Endothelial cell of umbilical vein (primary cell): ENCODE data around the gene CRACR2A. TPM values are rescaled to one million over a fixed set of nuclear protein-coding genes. Genes with fewer than 3 reads are reported as not detected.

Source experiments
- BruUV-seq: library from RNA; stranded (reverse); fragments of 400-500 nt; replicated peaks from 2 replicates; lab custom pipeline; 2021; lab: Mats Ljungman, UMichigan
- CTCF ChIA-PET: fragments of 300-600, 350-600 bp; sonication (Branson Sonifier 250); formaldehyde crosslinking; loops from one replicate; lab custom pipeline; 2021; ENCODE audit warnings: antibody characterized with exemption, inconsistent platforms; lab: Charles Lee
- POLR2A ChIA-PET: fragments of 300-600, 350-600 bp; sonication (Branson Sonifier 250); formaldehyde crosslinking; loops from one replicate; lab custom pipeline; 2021; ENCODE audit warnings: antibody characterized with exemption, inconsistent platforms; lab: Charles Lee
- DNase-seq: peaks from one replicate; pipeline ENCODE4 v3.0.0-alpha.2; 2011; ENCODE audit warnings: low read depth, low spot score
- FAIRE-seq: peaks from 2 replicates; lab custom pipeline; 2011; peaks lifted over from hg19 to GRCh38; lab: Jason Lieb, UNC
- H2AFZ ChIP-seq: 2 replicates; pipeline ENCODE4 v1.6.0; 2012; ENCODE audit warnings: low read depth, low read length, control low read depth, inconsistent platforms
- H3K27ac ChIP-seq: 2 replicates; pipeline ENCODE4 v1.5.1; 2011; ENCODE audit warnings: low read depth, mild to moderate bottlenecking, control low read depth, low read length, moderate library complexity; ENCODE audit not compliant: insufficient read depth
- H3K27me3 ChIP-seq, 2 experiments: 2 replicates each; pipeline versions ENCODE4 v1.6.0 to v1.6.1; 2011; ENCODE audit warnings: low read length in 2 of 2, mixed read lengths in 1 of 2; ENCODE audit not compliant: control insufficient read depth in 2 of 2, insufficient read depth in 2 of 2
- H3K36me3 ChIP-seq, 2 experiments: 2 replicates in 1 of 2; 3 replicates in 1 of 2; pipeline ENCODE4 v1.5.1; 2011; ENCODE audit warnings: low read length in 2 of 2, mild to moderate bottlenecking in 1 of 2, moderate library complexity in 1 of 2; ENCODE audit not compliant: control insufficient read depth in 2 of 2, insufficient read depth in 2 of 2; ENCODE audit errors: extremely low read depth in 1 of 2
- H3K4me1 ChIP-seq: 3 replicates; pipeline ENCODE4 v1.5.1; 2011; ENCODE audit warnings: mild to moderate bottlenecking, low read length; ENCODE audit not compliant: control insufficient read depth, insufficient read depth; ENCODE audit errors: extremely low read depth
- H3K4me2 ChIP-seq: 2 replicates; pipeline ENCODE4 v1.6.1; 2011; ENCODE audit warnings: low read length, control low read depth, mixed read lengths; ENCODE audit not compliant: insufficient read depth
- H3K4me3 ChIP-seq, 3 experiments: fragments of 200-600 bp in 1 of 3; sonication (generic), shearing (Covaris generic) in 1 of 3; replicated peaks in 1 of 3; 2 replicates each; pipeline ENCODE4 v1.5.1; 2011 to 2016; ENCODE audit warnings: control low read depth in 3 of 3, low read length in 3 of 3, mild to moderate bottlenecking in 2 of 3, inconsistent platforms in 1 of 3, low read depth in 1 of 3, moderate library complexity in 1 of 3; ENCODE audit not compliant: insufficient read depth in 1 of 3
- H3K79me2 ChIP-seq: 2 replicates; pipeline ENCODE4 v1.6.0; 2012; ENCODE audit warnings: low read length, inconsistent platforms; ENCODE audit not compliant: control insufficient read depth, insufficient read depth
- H3K9ac ChIP-seq: replicated peaks from 2 replicates; pipeline ENCODE3; 2011; ENCODE audit warnings: low read length, control low read depth; ENCODE audit not compliant: insufficient read depth; ENCODE audit errors: extremely low read depth
- H3K9me1 ChIP-seq: replicated peaks from 3 replicates; pipeline ENCODE4 v1.6.0; 2011; ENCODE audit warnings: mild to moderate bottlenecking, low read length; ENCODE audit not compliant: control insufficient read depth, insufficient read depth; ENCODE audit errors: extremely low read depth
- H3K9me3 ChIP-seq: replicated peaks from 2 replicates; pipeline ENCODE4 v1.5.1; 2012; ENCODE audit warnings: low read length, inconsistent platforms; ENCODE audit not compliant: control insufficient read depth, insufficient read depth
- H4K20me1 ChIP-seq: replicated peaks from 2 replicates; pipeline ENCODE3; 2011; ENCODE audit warnings: mild to moderate bottlenecking, low read length; ENCODE audit not compliant: control insufficient read depth, insufficient read depth; ENCODE audit errors: extremely low read depth
- CTCF ChIP-seq, 2 donors: IDR thresholded peaks; 1 replicate in 1 of 2; 2 replicates in 1 of 2; pipeline ENCODE4 v1.5.1; 2011; ENCODE audit warnings: low read length in 2 of 2, mild to moderate bottlenecking in 2 of 2, moderate library complexity in 2 of 2, control low read depth in 1 of 2, inconsistent platforms in 1 of 2, low read depth in 1 of 2; ENCODE audit not compliant: insufficient read depth in 1 of 2; ENCODE audit errors: extremely low read depth in 1 of 2
- EZH2 ChIP-seq: IDR thresholded peaks from 2 replicates; pipeline ENCODE4 v1.6.1; 2012; ENCODE audit warnings: borderline replicate concordance, low read depth, mild to moderate bottlenecking, moderate library complexity, low read length, inconsistent platforms; ENCODE audit not compliant: severe bottlenecking
- FOS ChIP-seq: IDR thresholded peaks from 2 replicates; pipeline ENCODE4 v1.6.1; 2011; ENCODE audit warnings: mild to moderate bottlenecking, low read length, moderate library complexity, borderline replicate concordance; ENCODE audit not compliant: insufficient read depth
- GATA2 ChIP-seq: IDR thresholded peaks from 2 replicates; pipeline ENCODE4 v1.7.0; 2011; ENCODE audit warnings: low read depth, mild to moderate bottlenecking, moderate library complexity, mixed read lengths, low read length; ENCODE audit not compliant: insufficient read length, insufficient read depth
- JUN ChIP-seq: IDR thresholded peaks from 2 replicates; pipeline ENCODE4 v1.6.1; 2011; ENCODE audit warnings: borderline replicate concordance, low read depth; ENCODE audit not compliant: insufficient read length, insufficient read depth
- MAX ChIP-seq: IDR thresholded peaks from 2 replicates; pipeline ENCODE4 v1.6.1; 2011; ENCODE audit not compliant: insufficient read depth, insufficient read length
- MYC ChIP-seq: IDR thresholded peaks from one replicate; pipeline ENCODE4 v1.6.1; 2011; ENCODE audit warnings: mild to moderate bottlenecking, low read depth, low read length
- POLR2AphosphoS5 ChIP-seq: IDR thresholded peaks from 2 replicates; pipeline ENCODE4 v1.6.1; 2012; ENCODE audit warnings: low read depth, mild to moderate bottlenecking, control low read depth, low read length, moderate library complexity; ENCODE audit not compliant: insufficient read depth
- dilution Hi-C: fragments of 300-500 bp; cut with MboI; formaldehyde crosslinking; loops from one replicate; pipeline ENCODE4 v1.15.0; 2019; ENCODE audit warnings: low sequenced_read_pairs; ENCODE audit not compliant: extremely low pct_ligation_motif_present
- intact Hi-C: fragments of 100-400 bp; cut with micrococcal nuclease; formaldehyde crosslinking; loops from one replicate; pipeline ENCODE4 v1.10.0; 2022
- polyA plus RNA-seq, 4 experiments: library from polyadenylated mRNA; depleted of rRNA in 3 of 4; stranded (reverse) in 3 of 4; unstranded in 1 of 4; fragments of >200 nt; gene quantifications; 2 replicates each; pipeline versions ENCODE4 v1.2.1 to v1.2.3, GENCODE V29; 2011 to 2012; ENCODE audit warnings: missing spikeins in 1 of 4
- total RNA-seq: library from RNA; stranded (reverse); gene quantifications from 2 replicates; pipeline ENCODE4 v1.2.3, GENCODE V29; 2021

Gene CRACR2A
- total and polyA plus RNA-seq, 2 donors (not counting 3 experiments of a cell fraction or from before 2014, with no cell fraction given), result 4.4 to 15.9 TPM

GRCh38 chr12:3777206-3777809 lies 24.4 kb upstream of the CRACR2A start:
- no TSS peak for BruUV-seq
- CTCF ChIA-PET, result interaction anchor here (0.6 to 2.5 kb wide), 31 partner anchors 12 to 500 kb away, joined by 3 to 59 read pairs (median 3); partner anchors contain the start of gene CRACR2A
- Histone ChIP-seq H4K20me1 (no peaks in the 10 kb centered on the region), H3K9ac (no peak overlapping the region), H3K9me1 (no peaks in the 10 kb centered on the region), H3K27me3 (peaks cover 10 to 13% of the 10 kb centered on the region in 2 experiments), H3K4me2 (no peak overlapping the region), H2AFZ (no peak overlapping the region), H3K27ac (no peak overlapping the region), H3K9me3 (no peaks in the 10 kb centered on the region), H3K4me3 (no peak overlapping the region), H3K36me3 (no peaks in the 10 kb centered on the region), H3K4me1 (peaks cover 4% of the 10 kb centered on the region), H3K79me2 (no peaks in the 10 kb centered on the region)
- intact Hi-C loops, result loop anchor here (1.0 to 10.0 kb wide), 3 partner anchors 119 to 477 kb away; partner anchors contain the start of gene PRMT8
- POLR2A ChIA-PET, result no interaction called here
- FAIRE-seq (peak; percentile 76), DNase-seq (peak; percentile 60)
- dilution Hi-C loops, result no loop called here
- no peak for TF ChIP-seq MAX
- TF ChIP-seq CTCF (IDR thresholded peaks at IDR 0.05; ENCODE audit: extremely low read depth in 1 of 2, insufficient read depth in 1 of 2, low read depth in 1 of 2, low read length in 2 of 2), result peak; percentile 59 to 67
- TF ChIP-seq GATA2, result no peak
- TF ChIP-seq MYC, result no peak
- TF ChIP-seq JUN, result no peak
- TF ChIP-seq EZH2, result no peak
- TF ChIP-seq POLR2AphosphoS5, result no peak
- TF ChIP-seq FOS, result no peak
